DMS153 treated with DMSO at 0.1 percent for 48 hours (cell line): ENCODE results near the gene IGFLR1.

Experiments
- DNase-seq: peaks from one replicate; lab custom pipeline; 2025; ENCODE audit not compliant: unreplicated experiment; lab: John Stamatoyannopoulos, UW

The IGFLR1 gene

DNA sequence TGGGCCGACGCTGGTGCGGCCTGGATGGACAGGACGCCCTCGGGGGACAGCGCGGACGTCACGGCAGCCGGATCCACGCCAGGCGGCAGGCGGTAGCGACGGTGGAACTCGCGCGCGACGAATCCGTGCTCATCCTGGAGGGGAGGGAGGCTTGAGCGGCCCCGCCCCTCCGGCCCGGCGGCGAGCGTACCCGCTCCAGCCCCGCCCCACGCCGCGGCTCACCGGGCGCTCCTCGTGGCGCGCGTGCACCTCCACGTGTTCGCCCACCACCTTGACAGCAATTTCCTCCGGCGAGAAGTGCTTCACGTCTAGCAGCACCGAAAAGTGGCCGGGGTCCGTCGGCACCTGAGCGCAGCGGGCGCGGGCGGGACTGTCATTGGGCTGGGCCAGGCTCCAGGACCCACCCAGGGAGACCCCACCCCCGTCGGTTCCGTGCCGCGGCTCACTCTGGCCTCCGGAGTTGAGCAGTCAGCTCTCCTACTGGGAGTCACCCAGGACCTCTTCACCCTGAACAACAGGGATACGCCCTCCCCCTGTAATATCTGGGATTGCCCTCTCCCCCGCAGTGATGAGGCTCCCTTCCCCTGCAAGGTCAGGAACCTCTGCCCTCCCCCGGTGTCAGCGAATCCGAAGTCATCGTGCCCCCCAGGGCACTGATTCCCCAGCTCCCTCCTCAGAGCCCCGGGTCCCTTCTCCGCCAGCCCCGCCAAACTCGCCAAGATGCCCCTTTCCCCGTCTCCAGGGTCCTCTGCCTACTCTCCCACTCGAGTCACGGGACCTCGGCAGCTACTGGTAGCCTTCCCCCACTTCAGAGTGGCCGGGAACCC, 13.5 kb upstream of the IGFLR1 start:
- DNase-seq: no peak

DNA sequence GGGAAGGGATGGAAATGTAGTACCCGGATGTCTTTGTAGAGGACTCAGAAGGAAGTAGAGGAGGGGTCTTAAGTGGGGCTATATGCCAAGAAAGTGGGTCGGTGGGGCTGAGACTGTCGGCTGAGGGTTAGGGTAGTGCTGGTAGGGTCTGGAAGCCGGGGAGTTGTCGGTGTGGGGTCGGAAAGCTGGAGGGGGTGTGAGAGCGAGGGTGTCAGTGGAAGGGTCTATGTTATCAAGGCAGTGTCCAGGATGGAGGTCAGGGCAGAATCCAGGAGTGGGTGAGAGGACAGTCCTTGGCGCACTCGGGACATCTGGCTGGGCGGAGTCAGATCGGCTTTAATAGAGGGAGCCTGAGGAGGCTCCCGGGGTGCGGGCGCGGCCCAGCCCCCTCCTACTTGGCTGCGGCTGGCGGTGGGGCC, 12.9 kb upstream of the IGFLR1 start:
- no peak for DNase-seq

DNA sequence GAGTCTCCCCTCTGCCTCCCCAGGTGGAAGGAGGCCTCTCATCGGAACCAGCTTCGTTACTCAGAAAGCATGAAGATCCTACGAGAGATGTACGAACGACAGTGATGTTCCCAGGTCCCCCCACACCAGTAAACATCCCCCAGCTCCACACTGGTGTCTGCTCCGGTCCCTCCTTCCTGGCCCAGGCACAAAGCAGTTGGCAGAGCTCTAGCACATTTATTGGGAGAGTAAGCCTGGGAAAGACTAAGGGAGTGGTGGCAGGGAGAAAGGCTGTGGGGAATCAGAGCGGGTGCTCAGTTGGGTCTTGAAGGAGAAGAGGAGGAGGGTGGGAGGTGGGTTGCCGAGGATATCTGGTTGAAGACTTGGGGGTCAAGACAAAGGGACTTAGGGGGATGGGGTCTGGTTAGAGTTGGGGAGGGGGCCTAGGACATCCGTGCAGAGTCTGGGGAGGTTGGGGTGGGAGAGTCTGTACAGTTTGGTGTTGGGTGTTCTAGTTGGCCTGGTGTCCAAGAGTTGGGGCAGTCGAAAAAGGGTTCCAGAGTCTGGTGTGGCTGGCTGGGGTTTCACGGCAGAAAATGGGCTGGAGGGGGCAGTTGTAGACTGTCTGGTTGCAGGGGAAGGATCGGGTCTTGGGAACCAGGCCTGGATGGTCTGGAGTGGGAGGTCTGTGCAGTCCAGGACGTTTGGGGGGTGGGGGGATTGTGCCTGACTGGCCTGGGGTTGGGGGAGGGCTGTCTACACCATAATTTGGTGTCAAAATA, 12.3 kb upstream of the IGFLR1 start:
- DNase-seq: no peak

DNA sequence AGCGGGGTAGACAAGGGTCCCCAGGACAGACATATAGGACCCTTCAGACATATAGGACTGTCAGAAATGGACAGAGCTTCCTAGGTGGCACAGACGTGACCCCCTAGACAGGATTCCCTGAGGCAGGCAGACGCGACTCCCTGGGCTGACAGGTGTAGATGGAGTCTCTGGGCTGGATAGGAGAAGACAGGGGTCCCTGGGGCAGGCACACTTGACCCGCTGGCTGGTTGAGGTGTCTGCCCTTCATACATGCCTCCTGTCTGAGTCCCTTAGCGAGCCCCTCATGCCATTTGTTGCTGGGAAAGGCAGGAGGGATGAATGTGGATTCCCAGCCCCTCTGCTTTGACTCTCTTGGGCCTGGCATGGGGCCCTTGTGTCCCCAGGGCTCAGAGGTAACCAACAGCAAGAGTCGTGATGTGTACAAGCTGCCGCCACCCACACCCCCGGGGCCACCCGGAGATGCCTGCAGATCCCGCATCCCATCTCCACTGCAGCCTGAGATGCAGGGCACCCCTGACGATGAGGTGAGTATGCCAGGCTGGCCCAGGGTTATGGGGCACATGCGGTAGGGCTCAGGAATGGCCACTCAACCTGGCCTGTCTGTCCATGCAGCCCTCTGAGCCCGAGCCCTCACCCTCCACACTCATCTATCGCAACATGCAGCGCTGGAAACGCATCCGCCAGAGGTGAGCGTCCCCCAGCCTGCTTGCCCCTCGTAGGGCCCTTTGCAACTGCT, 11.6 kb upstream of the IGFLR1 start:
- DNase-seq: no peak

DNA sequence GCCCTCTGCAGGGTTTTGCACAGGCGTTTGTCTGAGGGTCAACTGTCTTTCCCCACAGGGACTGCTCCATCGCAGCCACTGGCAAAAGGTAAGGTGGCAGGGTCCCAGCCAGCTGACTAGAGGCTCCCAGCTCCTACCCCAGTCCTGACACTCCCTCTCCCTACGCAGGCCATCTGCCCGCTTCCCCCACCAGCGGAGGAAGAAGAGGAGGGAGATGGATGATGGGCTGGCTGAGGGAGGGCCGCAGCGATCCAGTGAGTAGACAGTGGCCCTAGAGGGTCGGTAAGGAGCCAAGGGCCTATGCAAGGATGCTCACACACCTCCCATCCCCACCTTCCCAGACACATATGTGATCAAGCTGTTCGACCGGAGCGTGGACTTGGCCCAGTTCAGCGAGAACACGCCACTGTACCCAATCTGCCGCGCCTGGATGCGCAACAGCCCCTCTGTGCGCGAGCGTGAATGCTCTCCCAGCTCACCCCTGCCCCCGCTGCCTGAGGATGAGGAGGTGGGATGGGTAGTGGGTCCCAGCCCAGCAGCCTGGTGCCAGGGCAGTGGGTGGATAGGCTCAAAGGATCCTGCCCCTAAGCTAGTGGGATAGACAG, 10.6 kb upstream of the IGFLR1 start:
- no peak for DNase-seq

DNA sequence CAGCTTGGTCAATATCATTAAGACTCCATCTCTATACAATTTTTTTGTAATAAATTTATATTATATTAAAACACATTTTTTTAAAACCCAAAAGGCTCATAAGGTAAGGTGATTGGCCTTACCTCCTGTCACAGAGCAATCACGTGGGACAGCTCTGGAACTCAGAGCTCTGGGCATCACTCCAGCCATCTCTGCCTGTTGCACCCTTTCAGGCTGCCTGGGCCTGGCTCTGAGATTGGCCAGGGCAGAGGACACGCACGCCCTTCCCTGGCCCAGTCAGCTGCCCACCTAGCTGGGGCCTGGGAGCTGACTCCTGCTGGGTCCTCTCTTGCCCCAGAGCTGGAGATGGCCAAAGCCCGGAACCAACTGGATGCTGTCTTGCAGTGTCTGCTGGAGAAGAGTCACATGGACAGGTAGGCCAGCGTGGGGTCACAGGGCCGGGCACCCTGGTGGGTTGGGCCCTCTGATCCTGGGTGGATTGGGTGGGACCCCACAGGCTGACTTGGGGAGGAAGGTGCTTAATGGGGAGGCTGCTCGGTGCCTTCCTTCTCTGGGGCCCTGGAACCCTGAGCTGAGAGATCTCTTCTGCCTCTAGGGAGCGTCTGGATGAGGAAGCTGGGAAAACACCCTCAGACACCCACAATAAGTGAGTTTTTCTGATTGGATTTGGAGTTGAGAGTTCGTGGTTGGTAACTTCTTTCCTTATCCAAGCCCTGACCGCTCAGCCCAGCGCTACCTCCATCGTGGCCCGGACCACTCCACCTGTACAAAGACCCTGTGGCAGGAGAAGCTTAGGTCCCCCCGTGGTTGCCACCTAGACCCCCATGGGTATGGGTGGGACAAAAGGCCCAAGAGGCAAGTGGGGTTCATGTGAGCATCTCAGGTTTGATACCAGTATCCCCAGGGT, 9.8 kb upstream of the IGFLR1 start:
- DNase-seq: no peak

DNA sequence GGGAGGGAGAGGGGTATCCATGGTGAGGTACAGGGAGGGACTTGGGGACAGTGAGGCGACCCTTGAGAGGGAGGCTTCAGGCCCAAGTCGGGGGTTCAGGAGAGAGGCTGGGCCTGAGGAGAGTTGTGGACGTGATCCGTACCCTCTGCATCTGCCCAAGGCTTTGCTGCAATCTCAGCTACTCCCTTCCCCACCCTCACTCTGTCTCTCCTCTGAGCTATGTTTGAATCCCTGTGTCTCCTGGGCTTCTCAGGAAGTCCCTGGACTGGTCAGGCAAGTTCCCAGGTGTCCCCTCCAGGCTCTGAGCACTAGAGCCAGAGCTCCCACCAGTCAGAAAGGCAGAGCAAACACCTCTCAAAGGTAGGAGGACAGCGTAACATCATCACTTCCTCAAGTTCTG, 7.9 kb upstream of the IGFLR1 start:
- no peak for DNase-seq

DNA sequence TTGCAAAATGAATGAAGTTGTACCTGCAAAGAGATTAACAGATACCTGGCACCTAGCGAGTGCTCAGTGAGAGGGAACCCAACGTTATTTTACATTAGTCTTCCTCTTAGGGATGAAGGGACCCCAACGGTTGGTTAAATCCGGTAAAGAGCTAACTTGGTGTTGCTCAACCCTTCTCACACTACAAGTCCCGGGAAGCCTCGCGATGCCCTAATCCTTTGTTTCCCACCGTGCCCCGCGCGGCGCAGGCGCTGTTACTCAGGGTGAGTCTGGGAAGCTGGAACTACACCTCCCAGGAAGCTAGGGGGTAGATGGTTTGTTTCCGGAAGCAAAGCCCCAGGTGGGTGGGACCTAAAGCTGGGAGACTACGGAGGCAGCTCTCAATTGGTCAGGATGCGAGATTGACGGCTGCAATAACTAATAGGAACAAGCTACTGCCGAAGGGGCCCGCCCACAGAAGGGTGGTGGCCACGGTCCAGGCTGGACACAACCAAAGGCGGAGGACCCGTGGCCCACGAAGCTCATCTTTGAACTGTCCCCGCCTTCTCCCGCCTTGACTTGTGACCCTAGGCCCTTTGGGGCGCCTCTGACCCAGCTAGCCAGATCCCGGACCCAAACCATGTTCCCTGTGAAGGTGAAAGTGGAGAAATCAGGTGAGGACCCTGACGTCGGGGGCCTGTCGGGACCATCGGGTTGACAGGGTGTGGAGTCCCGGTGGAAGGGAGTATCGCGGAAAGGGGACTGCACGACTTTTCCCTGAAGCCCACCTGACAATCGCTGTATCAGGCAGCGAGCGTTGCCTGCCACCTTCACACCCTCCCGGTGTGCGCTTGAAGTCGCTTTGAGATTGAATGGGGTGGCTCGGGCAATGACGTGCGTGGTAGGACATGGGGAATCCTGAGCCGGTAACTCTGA, 6.1 kb upstream of the IGFLR1 start, which contains the start of gene LIN37:
Gene LIN37 (plus strand): TSS at position 471 of the 915 bp plus-strand sequence. CDS start 149 bp downstream, at position 620.
- peak; percentile 89 for DNase-seq

DNA sequence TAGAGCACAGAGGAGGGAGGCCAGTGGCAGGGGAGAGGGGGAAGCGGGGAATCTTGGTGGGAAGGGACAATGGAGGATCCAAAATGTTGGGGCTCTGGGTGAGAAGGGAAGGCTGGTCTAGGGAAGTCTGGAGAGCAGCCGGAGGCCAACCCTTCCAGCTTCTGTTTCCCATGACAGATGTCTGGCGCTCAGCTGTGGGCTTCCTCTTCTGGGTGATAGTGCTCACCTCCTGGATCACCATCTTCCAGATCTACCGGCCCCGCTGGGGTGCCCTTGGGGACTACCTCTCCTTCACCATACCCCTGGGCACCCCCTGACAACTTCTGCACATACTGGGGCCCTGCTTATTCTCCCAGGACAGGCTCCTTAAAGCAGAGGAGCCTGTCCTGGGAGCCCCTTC, 4.3 kb upstream of the IGFLR1 start:
- DNase-seq: no peak

DNA sequence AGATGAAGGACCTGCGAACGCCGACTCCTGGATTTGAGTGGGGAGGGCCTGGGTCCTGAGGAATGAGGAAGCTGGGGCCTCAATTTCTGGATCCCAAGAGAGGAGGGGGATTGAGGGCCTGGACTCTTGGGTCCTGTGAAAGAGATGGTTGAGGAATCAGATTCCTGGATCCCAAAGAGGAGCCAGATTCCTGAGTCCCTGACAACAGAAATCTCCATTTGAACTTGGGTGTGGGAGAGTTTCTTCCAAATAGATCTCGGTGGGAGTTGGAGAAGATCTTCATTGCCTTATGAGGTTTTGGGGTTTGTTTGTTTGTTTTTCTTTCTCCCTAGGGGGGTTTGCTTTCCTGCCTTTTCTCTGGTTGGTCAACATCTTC, 3.8 kb upstream of the IGFLR1 start:
- no peak for DNase-seq

DNA sequence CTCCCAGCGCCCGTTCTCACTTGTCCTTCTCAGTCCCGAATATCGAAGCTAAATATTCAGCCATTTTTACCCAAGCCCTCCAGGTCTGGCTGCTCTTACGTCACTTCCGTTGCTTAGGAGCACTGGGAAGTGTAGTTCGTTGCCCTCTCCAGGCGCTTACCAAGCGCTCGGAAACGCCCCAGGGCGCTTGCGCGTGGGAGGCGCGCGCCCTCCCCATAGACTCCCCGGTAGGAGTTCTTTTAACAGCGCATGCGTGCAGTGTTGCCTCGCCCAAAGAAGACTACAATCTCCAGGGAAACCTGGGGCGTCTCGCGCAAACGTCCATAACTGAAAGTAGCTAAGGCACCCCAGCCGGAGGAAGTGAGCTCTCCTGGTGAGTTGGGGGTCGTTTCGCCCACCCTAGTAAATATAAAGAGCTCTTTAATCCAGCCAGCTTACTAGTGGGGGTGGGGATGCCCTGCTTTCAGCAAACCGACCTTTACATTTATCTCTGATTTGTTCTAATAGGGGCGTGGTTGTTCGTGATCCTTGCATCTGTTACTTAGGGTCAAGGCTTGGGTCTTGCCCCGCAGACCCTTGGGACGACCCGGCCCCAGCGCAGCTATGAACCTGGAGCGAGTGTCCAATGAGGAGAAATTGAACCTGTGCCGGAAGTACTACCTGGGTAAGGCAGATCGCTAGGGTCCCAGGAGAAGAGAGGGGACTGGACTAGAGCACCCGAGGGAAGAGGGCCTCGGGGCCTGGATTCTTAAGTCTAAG, 3.3 kb upstream of the IGFLR1 start, which contains the start of the genes PSENEN and U2AF1L4:
Gene PSENEN (plus strand): TSS at position 324 of the 759 bp plus-strand sequence. CDS start 280 bp downstream, at position 604.
Gene U2AF1L4 (minus strand): TSS at position 91 of the 759 bp plus-strand sequence. CDS start 27 bp downstream, at position 64.
- peak; percentile 97 for DNase-seq

DNA sequence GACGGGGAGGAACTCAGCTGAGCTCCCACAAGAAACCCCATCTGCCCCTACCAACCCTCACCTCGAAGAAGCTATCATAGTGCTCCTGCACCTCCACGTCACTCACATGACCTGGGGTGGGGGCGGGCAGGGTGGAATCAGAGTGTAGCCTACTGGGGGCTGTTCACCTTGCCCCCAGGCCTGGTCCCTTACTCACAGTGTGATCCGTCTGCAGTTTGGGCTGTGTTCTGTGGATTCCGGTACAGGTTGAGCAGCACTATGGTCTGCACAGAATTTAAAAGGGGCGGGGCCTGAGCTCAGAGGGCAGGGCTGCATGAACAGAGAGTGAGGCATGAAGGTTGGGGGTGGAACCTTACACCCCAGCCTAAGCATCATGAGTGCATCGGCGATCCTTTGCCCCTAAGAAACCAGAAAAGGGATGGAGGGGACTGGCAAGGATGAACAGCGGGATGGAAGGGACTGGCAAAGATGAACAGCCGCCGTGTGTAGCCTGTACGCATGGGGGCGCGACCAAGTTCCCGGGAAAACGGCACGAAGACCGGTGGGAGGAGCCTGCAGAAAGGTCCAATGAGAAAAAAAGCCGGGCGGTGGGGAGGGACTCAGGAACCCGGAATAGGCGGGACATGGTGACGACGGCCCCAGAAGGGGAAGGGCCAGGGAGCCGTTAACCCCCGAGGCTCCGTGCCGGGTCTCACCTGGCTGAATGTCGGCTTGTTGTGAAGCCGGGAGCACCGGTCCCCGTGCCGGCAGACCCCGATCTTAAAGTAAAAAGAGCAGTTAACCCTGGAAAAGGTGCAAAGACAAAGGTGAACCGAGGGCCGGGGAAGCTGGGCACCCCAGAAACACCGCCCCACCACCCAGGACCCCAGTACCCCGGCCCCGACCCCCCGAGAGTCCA, 2.4 kb upstream of the IGFLR1 start:
- peak; percentile 87 for DNase-seq

DNA sequence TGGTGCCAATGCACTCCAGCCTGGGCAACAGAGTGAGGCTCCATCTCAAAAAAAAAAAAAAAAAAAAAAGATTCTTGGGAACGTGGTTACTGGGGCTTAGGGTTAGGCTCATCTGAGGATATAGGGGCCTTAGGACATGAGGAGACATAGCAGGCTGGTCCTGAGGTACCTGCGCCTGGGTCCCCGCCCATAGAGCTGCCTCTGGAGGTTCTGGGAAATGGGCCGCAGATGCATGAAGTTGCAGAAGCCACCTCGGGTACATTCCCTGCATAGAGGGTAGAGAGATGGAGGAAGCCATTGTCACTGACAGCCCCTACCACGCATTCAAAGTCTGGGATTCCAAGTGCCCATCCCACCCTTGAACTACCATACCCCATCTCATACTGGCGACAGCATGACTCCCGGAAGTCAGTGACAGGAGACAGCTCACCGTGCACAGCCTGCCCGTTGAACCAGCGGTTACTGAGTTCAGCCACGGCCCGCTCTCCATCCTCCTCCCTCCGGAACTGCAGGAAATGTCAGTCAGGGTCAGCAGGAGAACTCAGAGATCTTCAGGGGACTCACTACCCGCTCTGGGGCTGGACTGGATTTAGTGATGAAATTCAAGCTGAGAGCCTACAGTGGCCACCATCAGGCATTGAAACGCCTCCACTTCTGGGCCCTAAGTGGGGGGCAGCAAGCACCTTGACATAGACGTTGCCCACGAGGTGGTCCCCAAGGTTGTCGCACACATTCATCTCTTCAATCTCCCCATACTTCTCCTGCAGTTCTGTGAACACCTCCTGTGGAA, 1.6 kb upstream of the IGFLR1 start:
- DNase-seq: no peak

DNA sequence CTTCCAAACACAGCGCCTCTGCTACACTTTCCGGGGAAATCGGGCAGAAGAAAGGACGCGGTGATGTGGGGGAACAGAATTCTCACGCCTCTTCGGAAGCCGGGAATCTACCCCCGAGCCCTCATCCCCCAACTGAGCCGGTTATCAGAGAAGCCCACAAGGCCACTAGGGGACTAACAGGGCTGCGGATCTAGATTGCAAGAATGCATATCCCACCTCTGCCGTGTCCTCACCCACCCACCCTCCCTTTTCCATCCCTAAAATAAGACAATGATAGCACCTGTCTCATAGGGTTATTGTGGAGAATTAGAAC, 1.1 kb downstream of the IGFLR1 start:
- DNase-seq: no peak

DNA sequence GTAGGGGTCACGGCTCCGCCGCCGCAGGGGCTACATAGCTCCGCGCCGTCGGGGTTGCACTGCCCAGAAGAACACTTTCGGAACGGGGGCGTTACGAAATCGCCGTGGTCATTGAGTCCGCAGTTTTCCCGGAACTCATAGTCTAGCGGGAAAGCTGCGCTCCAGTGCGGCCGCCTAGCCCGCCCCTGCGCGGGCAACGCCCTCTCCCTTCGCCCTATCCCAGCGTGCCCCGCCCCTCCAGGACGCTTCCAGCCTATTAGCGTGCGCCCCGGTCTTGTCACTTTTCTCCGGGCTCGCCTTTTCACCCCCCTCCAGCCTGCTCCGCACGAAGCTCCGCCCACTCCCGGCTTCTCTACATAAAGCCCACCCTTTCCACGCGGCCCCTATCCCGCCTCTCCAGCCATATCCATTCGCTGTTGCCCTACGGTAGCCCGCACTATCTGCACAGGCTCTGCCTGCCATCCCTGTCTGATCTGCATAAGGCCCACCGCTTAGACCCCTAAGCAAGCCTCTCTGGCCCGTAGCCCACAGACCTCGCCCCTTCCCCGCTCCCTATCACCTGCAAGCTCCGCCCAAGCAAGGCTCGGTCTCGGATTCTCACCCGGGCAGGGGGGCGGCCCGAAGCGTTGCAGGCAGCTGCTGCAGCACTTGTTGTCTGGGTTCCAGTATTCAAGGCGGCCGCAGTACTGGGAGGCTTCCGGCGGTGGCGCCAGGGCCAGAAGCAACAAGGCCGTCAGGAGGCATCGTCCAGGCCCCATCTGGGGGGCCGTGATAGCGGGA, 1.6 kb downstream of the IGFLR1 start:
- DNase-seq: peak; percentile 95

DNA sequence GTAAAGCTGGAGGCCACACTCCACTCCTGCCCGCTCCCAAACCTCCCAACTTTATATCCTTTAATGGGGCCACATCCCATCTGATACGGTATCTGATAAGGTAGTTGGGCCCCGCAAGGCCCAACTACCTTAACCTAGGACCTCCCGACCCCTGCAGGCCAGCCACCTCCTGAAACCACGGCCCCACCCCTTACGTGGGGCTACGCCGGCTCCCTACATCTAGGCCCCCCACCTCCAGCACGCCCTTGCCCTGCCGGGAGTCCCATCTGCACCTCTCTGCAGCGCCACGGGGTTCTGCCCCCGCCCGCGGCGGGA, 2.2 kb downstream of the IGFLR1 start:
- DNase-seq: no peak
